IMR-90 (cell line): ENCODE measurements around the gene ZNF26. TPM values are rescaled to one million over a fixed set of nuclear protein-coding genes. Genes with fewer than 3 reads are reported as not detected.

ENCODE experiments used
- ATAC-seq: fragments of 200-7000 bp; cut with Tn5 transposase; 2 replicates; pipeline ENCODE4 v1.9.1; 2020; ENCODE audit warnings: low read depth, mild to moderate bottlenecking, moderate library complexity
- BruUV-seq: library from RNA; stranded (reverse); fragments of 400-500 nt; replicated peaks from 2 replicates; lab custom pipeline; 2021; lab: Mats Ljungman, UMichigan
- CTCF ChIA-PET: fragments of 300-600 bp; formaldehyde crosslinking; extraction: SDS; loops from one replicate; lab custom pipeline; 2021; ENCODE audit warnings: antibody characterized with exemption; lab: Yijun Ruan, JAX
- POLR2A ChIA-PET: fragments of 300-600 bp; sonication (Branson Sonifier 250); formaldehyde crosslinking; loops from one replicate; lab custom pipeline; 2022; ENCODE audit warnings: antibody characterized with exemption; ENCODE audit not compliant: unreplicated experiment; lab: Charles Lee
- DNase-seq: peaks from one replicate; pipeline ENCODE4 v3.0.0; 2013
- H2AFZ ChIP-seq: replicated peaks from 2 replicates; pipeline ENCODE3; 2013; ENCODE audit warnings: low read length, mild to moderate bottlenecking; ENCODE audit not compliant: poor library complexity
- H2AK5ac ChIP-seq: 2 replicates; pipeline ENCODE4 v1.6.1; 2013; ENCODE audit warnings: low read depth, low read length, inconsistent platforms
- H2AK9ac ChIP-seq: replicated peaks from 2 replicates; pipeline ENCODE3; 2013; ENCODE audit warnings: mild to moderate bottlenecking, low read depth, low read length, moderate library complexity; ENCODE audit not compliant: poor library complexity
- H2BK120ac ChIP-seq: 2 replicates; pipeline ENCODE4 v1.6.1; 2013; ENCODE audit warnings: low read depth, low read length, inconsistent platforms
- H2BK15ac ChIP-seq: 3 replicates; pipeline ENCODE4 v1.6.1; 2013; ENCODE audit warnings: low read depth, low read length, inconsistent platforms
- H2BK20ac ChIP-seq: 2 replicates; pipeline ENCODE4 v1.6.1; 2013; ENCODE audit warnings: low read depth, mild to moderate bottlenecking, inconsistent platforms, low read length, moderate library complexity
- H2BK5ac ChIP-seq: 2 replicates; pipeline ENCODE4 v1.6.1; 2013; ENCODE audit warnings: mild to moderate bottlenecking, low read depth, low read length, inconsistent platforms; ENCODE audit not compliant: poor library complexity, severe bottlenecking
- H3K14ac ChIP-seq: replicated peaks from 2 replicates; pipeline ENCODE4 v1.6.1; 2013; ENCODE audit warnings: low read depth, low read length, inconsistent platforms
- H3K18ac ChIP-seq: 2 replicates; pipeline ENCODE4 v1.6.1; 2013; ENCODE audit warnings: low read depth, low read length, control low read depth
- H3K23ac ChIP-seq: 2 replicates; pipeline ENCODE4 v1.6.1; 2013; ENCODE audit warnings: low read depth, low read length, inconsistent platforms
- H3K27ac ChIP-seq: 2 replicates; pipeline ENCODE4 v1.5.1; 2013; ENCODE audit warnings: mild to moderate bottlenecking, control low read depth, low read length; ENCODE audit not compliant: insufficient read depth
- H3K27me3 ChIP-seq: 2 replicates; pipeline ENCODE4 v1.6.1; 2013; ENCODE audit warnings: low read length; ENCODE audit not compliant: control insufficient read depth, insufficient read depth
- H3K36me3 ChIP-seq: 2 replicates; pipeline ENCODE4 v1.6.1; 2013; ENCODE audit warnings: low read length, mixed read lengths; ENCODE audit not compliant: control insufficient read depth, insufficient read depth
- H3K4ac ChIP-seq: 2 replicates; pipeline ENCODE4 v1.6.1; 2013; ENCODE audit warnings: low read depth, low read length, inconsistent platforms
- H3K4me1 ChIP-seq: 2 replicates; pipeline ENCODE4 v1.6.1; 2013; ENCODE audit warnings: low read length, mixed read lengths; ENCODE audit not compliant: control insufficient read depth, insufficient read depth
- H3K4me2 ChIP-seq: 2 replicates; pipeline ENCODE4 v1.6.1; 2013; ENCODE audit warnings: low read depth, mild to moderate bottlenecking, control low read depth, low read length, moderate library complexity
- H3K4me3 ChIP-seq: 2 replicates; pipeline ENCODE4 v1.5.1; 2013; ENCODE audit warnings: low read depth, mild to moderate bottlenecking, control low read depth, low read length, moderate library complexity; ENCODE audit not compliant: insufficient read depth
- H3K56ac ChIP-seq: 2 replicates; pipeline ENCODE4 v1.6.1; 2013; ENCODE audit warnings: low read length, inconsistent platforms; ENCODE audit not compliant: insufficient read depth; ENCODE audit errors: extremely low read depth
- H3K79me1 ChIP-seq, 2 experiments: 2 replicates each; pipeline ENCODE4 v1.6.1; 2013; ENCODE audit warnings: low read length in 2 of 2, inconsistent platforms in 1 of 2, low read depth in 1 of 2
- H3K9ac ChIP-seq: 2 replicates; pipeline ENCODE4 v1.6.1; 2013; ENCODE audit warnings: low read depth, low read length, control low read depth
- H3K9me1 ChIP-seq: 2 replicates; pipeline ENCODE4 v1.6.1; 2013; ENCODE audit warnings: low read length, inconsistent platforms; ENCODE audit not compliant: insufficient read depth
- H3K9me3 ChIP-seq: 2 replicates; pipeline ENCODE4 v1.6.1; 2013; ENCODE audit warnings: low read length; ENCODE audit not compliant: control insufficient read depth, insufficient read depth
- H4K20me1 ChIP-seq: 2 replicates; pipeline ENCODE4 v1.6.1; 2013; ENCODE audit warnings: low read length, inconsistent platforms; ENCODE audit not compliant: insufficient read depth
- H4K5ac ChIP-seq: 2 replicates; pipeline ENCODE4 v1.6.1; 2013; ENCODE audit warnings: mild to moderate bottlenecking, low read depth, low read length, control low read depth
- H4K8ac ChIP-seq, 2 experiments: 2 replicates each; pipeline ENCODE4 v1.6.1; 2013; ENCODE audit warnings: low read depth in 2 of 2, low read length in 2 of 2, control low read depth in 1 of 2, inconsistent platforms in 1 of 2
- H4K91ac ChIP-seq: 2 replicates; pipeline ENCODE4 v1.6.1; 2013; ENCODE audit warnings: low read depth, low read length, inconsistent platforms; ENCODE audit not compliant: insufficient read depth
- BHLHE40 ChIP-seq: fragments of 150-350 bp; IDR thresholded peaks from 2 replicates; pipeline ENCODE4 v1.6.1; 2016; ENCODE audit warnings: mild to moderate bottlenecking, low read depth, low read length
- CHD1 ChIP-seq: IDR thresholded peaks from 2 replicates; pipeline ENCODE4 v1.6.1; 2012; ENCODE audit warnings: low read depth, low read length, improper control_type of control experiment
- MAZ ChIP-seq: IDR thresholded peaks from 2 replicates; pipeline ENCODE4 v1.6.1; 2012; ENCODE audit warnings: low read depth, mild to moderate bottlenecking, low read length, improper control_type of control experiment, moderate library complexity, borderline replicate concordance
- MXI1 ChIP-seq: IDR thresholded peaks from 2 replicates; pipeline ENCODE4 v1.6.1; 2012; ENCODE audit warnings: low read depth, mild to moderate bottlenecking, low read length, moderate library complexity, borderline replicate concordance
- NFE2L2 ChIP-seq: fragments of 150-350 bp; IDR thresholded peaks from 2 replicates; pipeline ENCODE4 v1.6.1; 2016; ENCODE audit warnings: low read depth, mild to moderate bottlenecking, low read length
- POLR2A ChIP-seq: IDR thresholded peaks from 2 replicates; pipeline ENCODE4 v1.6.1; 2012; ENCODE audit warnings: mild to moderate bottlenecking, low read depth, low read length
- RCOR1 ChIP-seq: IDR thresholded peaks from 2 replicates; pipeline ENCODE4 v1.6.1; 2012; ENCODE audit warnings: mild to moderate bottlenecking, low read length, improper control_type of control experiment; ENCODE audit not compliant: insufficient replicate concordance
- RFX5 ChIP-seq: IDR thresholded peaks from 2 replicates; pipeline ENCODE4 v1.8.0; 2012; ENCODE audit warnings: low read depth, mild to moderate bottlenecking, low read length, moderate library complexity
- SMC3 ChIP-seq: fragments of 150-350 bp; IDR thresholded peaks from 2 replicates; pipeline ENCODE4 v1.6.1; 2016; ENCODE audit warnings: low read depth, mild to moderate bottlenecking, antibody characterized with exemption, low read length, moderate library complexity
- WGBS, 2 experiments: methylation state at CpG; one replicate each; pipeline versions ENCODE4 v1.1.5 to v1.1.7; 2013; ENCODE audit warnings: missing lambda C conversion rate in 2 of 2; ENCODE audit not compliant: insufficient read length in 1 of 2; ENCODE audit errors: extremely low coverage in 2 of 2; 5-methylcytosine and 5-hydroxymethylcytosine counted together
- dilution Hi-C: fragments of 300-500 bp; cut with HindIII; formaldehyde crosslinking; loops from one replicate; pipeline ENCODE4 v1.14.3; 2018; ENCODE audit warnings: low sequenced_read_pairs; ENCODE audit not compliant: unreplicated experiment
- in situ Hi-C: fragments of 300-500 bp; cut with MboI; formaldehyde crosslinking; loops from 3 replicates; pipeline ENCODE4 v1.14.3; 2019; ENCODE audit warnings: low sequenced_read_pairs, inconsistent platforms, mixed read lengths
- intact Hi-C: fragments of 100-400 bp; cut with micrococcal nuclease; formaldehyde crosslinking; loops from 2 replicates; pipeline ENCODE4 v1.10.0; 2022
- polyA plus RNA-seq, 3 experiments: library from polyadenylated mRNA; depleted of rRNA; stranded (reverse); fragments of >200 nt; gene quantifications; 2 replicates each; pipeline ENCODE4 v1.2.3, GENCODE V29; 2012; ENCODE audit warnings: low replicate concordance in 1 of 3
- total RNA-seq: library from RNA; depleted of rRNA; stranded (reverse); fragments of >200 nt; gene quantifications from 2 replicates; pipeline ENCODE4 v1.2.3, GENCODE V29; 2012
- TF ChIP-seq, protein P1 (sequence below): conservative IDR thresholded peaks from 2 replicates; pipeline ENCODE4 v1.5.1; 2012; ENCODE audit warnings: mild to moderate bottlenecking, low read depth, low read length, improper control_type of control experiment
- TF ChIP-seq, protein P2 (sequence below): fragments of 150-350 bp; IDR thresholded peaks from 2 replicates; pipeline ENCODE4 v1.6.1; 2017; ENCODE audit warnings: mild to moderate bottlenecking, antibody characterized with exemption, low read length, low read depth

ZNF26 gene
- total and polyA plus RNA-seq, 2 of the 4 experiments (the other 2 are of a cell fraction): 6.3 to 11.8 TPM

DNA sequence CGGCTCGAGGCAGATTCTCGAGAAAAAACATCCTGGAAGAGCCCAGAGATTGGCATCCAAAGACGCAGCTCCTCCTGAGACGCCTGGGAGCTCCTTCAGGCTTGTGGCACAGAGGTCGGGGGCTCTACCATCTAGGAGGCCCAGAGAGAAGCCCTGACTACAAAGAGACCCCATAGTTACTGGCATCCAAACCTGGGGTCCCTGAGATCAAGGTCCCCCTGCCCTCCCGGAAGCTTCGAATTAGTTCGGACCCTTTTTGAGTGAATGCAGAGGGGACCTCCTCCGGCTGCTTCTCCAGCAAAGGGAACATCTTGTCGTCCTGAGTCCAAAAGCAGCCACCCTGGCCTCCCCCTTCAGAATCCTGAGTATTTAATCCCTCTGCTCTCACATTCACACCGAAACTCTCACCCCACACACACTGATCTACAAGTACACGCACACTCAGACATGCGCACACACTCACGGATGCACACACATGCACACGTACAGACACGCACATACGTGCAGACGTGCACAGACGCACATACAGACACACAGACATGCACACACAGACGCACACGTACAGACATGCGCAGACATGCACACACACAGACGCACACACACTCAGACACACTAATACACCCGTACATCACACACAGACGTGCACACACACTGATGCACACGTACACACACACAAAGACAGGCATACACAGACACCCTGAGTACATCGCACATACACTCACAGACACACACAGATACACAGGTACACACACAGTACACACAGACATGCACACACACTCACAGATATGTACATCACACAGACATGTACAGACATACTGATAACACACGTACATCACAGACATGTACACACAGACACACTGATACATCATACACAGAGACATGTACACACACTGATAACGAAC lies 36.0 kb upstream of the ZNF26 start:
- ChIA-PET CTCF (no interaction called here), POLR2A (no interaction called here)
- TF ChIP-seq, protein P1, sequence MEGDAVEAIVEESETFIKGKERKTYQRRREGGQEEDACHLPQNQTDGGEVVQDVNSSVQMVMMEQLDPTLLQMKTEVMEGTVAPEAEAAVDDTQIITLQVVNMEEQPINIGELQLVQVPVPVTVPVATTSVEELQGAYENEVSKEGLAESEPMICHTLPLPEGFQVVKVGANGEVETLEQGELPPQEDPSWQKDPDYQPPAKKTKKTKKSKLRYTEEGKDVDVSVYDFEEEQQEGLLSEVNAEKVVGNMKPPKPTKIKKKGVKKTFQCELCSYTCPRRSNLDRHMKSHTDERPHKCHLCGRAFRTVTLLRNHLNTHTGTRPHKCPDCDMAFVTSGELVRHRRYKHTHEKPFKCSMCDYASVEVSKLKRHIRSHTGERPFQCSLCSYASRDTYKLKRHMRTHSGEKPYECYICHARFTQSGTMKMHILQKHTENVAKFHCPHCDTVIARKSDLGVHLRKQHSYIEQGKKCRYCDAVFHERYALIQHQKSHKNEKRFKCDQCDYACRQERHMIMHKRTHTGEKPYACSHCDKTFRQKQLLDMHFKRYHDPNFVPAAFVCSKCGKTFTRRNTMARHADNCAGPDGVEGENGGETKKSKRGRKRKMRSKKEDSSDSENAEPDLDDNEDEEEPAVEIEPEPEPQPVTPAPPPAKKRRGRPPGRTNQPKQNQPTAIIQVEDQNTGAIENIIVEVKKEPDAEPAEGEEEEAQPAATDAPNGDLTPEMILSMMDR: no peak
- TF ChIP-seq BHLHE40 (no peak), NFE2L2 (no peak), SMC3 (no peak), RFX5 (no peak), MXI1 (no peak), CHD1 (no peak), MAZ (no peak), RCOR1 (no peak), POLR2A (no peak)
- TF ChIP-seq, protein P2, sequence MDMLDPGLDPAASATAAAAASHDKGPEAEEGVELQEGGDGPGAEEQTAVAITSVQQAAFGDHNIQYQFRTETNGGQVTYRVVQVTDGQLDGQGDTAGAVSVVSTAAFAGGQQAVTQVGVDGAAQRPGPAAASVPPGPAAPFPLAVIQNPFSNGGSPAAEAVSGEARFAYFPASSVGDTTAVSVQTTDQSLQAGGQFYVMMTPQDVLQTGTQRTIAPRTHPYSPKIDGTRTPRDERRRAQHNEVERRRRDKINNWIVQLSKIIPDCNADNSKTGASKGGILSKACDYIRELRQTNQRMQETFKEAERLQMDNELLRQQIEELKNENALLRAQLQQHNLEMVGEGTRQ: no peak
- no peaks in the 10 kb centered on the region for H3K27me3 ChIP-seq
- no peak overlapping the region for H3K56ac ChIP-seq
- no peak overlapping the region for H3K23ac ChIP-seq
- H2BK5ac ChIP-seq: no peak overlapping the region
- in situ Hi-C loops: no loop called here
- H3K79me1 ChIP-seq: peaks cover 25 to 54% of the 10 kb centered on the region in 2 experiments
- no peak overlapping the region for H3K27ac ChIP-seq
- no peak overlapping the region for H4K91ac ChIP-seq
- H2AFZ ChIP-seq: no peak overlapping the region
- no peak overlapping the region for H2BK120ac ChIP-seq
- H4K5ac ChIP-seq: no peak overlapping the region
- H3K9me1 ChIP-seq: no peaks in the 10 kb centered on the region
- no TSS peak for BruUV-seq
- intact Hi-C loops: no loop called here
- no peaks in the 10 kb centered on the region for H4K20me1 ChIP-seq
- WGBS, 2 experiments: 91% methylated on average over 22 of the region's 30 CpGs; no CpG with 5 or more reads in 1 of the 2 experiments
- H3K36me3 ChIP-seq: peaks cover 40% of the 10 kb centered on the region
- dilution Hi-C loops: no loop called here
- H2AK9ac ChIP-seq: no peak overlapping the region
- no peak overlapping the region for H4K8ac ChIP-seq
- no peak overlapping the region for H3K4me3 ChIP-seq
- no peak overlapping the region for H2BK15ac ChIP-seq
- no peak overlapping the region for H3K9ac ChIP-seq
- ATAC-seq: no peak
- H2AK5ac ChIP-seq: no peak overlapping the region
- no peak overlapping the region for H2BK20ac ChIP-seq
- no peak overlapping the region for H3K14ac ChIP-seq
- H3K18ac ChIP-seq: no peak overlapping the region
- H3K4ac ChIP-seq: no peak overlapping the region
- peaks cover 74% of the 10 kb centered on the region for H3K9me3 ChIP-seq
- H3K4me2 ChIP-seq: no peak overlapping the region
- H3K4me1 ChIP-seq: peaks cover 6% of the 10 kb centered on the region
- no peak for DNase-seq
